HEK293 (cell line): Measurements from ENCODE around the gene THSD4.
"Not testable (repeated sequence)": the region's sequence is repeated elsewhere in the genome, so short reads cannot be mapped to it uniquely, and the experiment has no call there.

ENCODE experiments used
- CTCF ChIA-PET: fragments of 350-600 bp; formaldehyde crosslinking; extraction: SDS; loops from one replicate; lab custom pipeline; 2021; ENCODE audit warnings: antibody characterized with exemption; lab: Yijun Ruan, JAX
- POLR2A ChIA-PET: fragments of 300-600 bp; formaldehyde crosslinking; extraction: SDS; loops from one replicate; lab custom pipeline; 2020; ENCODE audit warnings: antibody characterized with exemption, inconsistent platforms; lab: Yijun Ruan, JAX
- H3K27ac ChIP-seq: fragments of 200-500 bp; sonication (Bioruptor generic); 2 replicates; pipeline ENCODE4 v1.5.1; 2014; ENCODE audit warnings: low read depth, low read length, control low read depth, inconsistent platforms; ENCODE audit errors: extremely low read depth
- H3K36me3 ChIP-seq, 2 experiments: fragments of 200-500 bp in 1 of 2; sonication (Bioruptor generic) in 1 of 2; 1 replicate in 1 of 2; 2 replicates in 1 of 2; pipeline ENCODE4 v1.5.1; 2014 to 2017; ENCODE audit warnings: inconsistent platforms in 2 of 2, low read length in 2 of 2; ENCODE audit not compliant: control insufficient read depth in 2 of 2, insufficient read depth in 1 of 2
- H3K4me1 ChIP-seq: fragments of 200-500 bp; sonication (Bioruptor generic); 2 replicates; pipeline ENCODE4 v1.5.1; 2014; ENCODE audit warnings: mild to moderate bottlenecking, low read length, inconsistent platforms; ENCODE audit not compliant: control insufficient read depth, insufficient read depth
- H3K4me3 ChIP-seq: 2 replicates; pipeline ENCODE4 v1.5.1; 2011; ENCODE audit warnings: low read depth, mild to moderate bottlenecking, control low read depth, low read length, moderate library complexity
- H3K9me3 ChIP-seq: fragments of 200-500 bp; sonication (Bioruptor generic); 2 replicates; pipeline ENCODE4 v1.5.1; 2014; ENCODE audit warnings: low read depth, low read length, inconsistent platforms; ENCODE audit not compliant: control insufficient read depth, insufficient read depth
- FEZF1 ChIP-seq: fragments of 450-650 bp; formaldehyde crosslinking; IDR thresholded peaks from 2 replicates; pipeline ENCODE4 v1.5.1; 2016; ENCODE audit warnings: missing biosample characterization, missing genetic modification characterization
- GLIS1 ChIP-seq: fragments of 450-650 bp; formaldehyde crosslinking; IDR thresholded peaks from 2 replicates; pipeline ENCODE4 v1.5.1; 2016; ENCODE audit warnings: missing biosample characterization, missing genetic modification characterization
- PRDM1 ChIP-seq: fragments of 450-650 bp; formaldehyde crosslinking; IDR thresholded peaks from 2 replicates; pipeline ENCODE4; 2016; ENCODE audit warnings: missing biosample characterization, missing genetic modification characterization
- ZBTB7A ChIP-seq: fragments of 450-650 bp; formaldehyde crosslinking; IDR thresholded peaks from 2 replicates; pipeline ENCODE4 v1.5.1; 2016; ENCODE audit warnings: low read depth, missing biosample characterization, missing genetic modification characterization
- ZIC2 ChIP-seq: fragments of 450-650 bp; formaldehyde crosslinking; IDR thresholded peaks from 2 replicates; pipeline ENCODE4 v1.5.1; 2016; ENCODE audit warnings: missing biosample characterization, missing genetic modification characterization
- ZNF248 ChIP-seq: fragments of 450-650 bp; formaldehyde crosslinking; IDR thresholded peaks from 2 replicates; pipeline ENCODE4 v1.5.1; 2017; ENCODE audit warnings: missing biosample characterization, missing genetic modification characterization
- TF ChIP-seq, protein P1 (sequence below): fragments of 450-650 bp; formaldehyde crosslinking; IDR thresholded peaks from 2 replicates; pipeline ENCODE4 v1.5.1; 2016; ENCODE audit warnings: missing biosample characterization, missing genetic modification characterization

THSD4 gene

DNA sequence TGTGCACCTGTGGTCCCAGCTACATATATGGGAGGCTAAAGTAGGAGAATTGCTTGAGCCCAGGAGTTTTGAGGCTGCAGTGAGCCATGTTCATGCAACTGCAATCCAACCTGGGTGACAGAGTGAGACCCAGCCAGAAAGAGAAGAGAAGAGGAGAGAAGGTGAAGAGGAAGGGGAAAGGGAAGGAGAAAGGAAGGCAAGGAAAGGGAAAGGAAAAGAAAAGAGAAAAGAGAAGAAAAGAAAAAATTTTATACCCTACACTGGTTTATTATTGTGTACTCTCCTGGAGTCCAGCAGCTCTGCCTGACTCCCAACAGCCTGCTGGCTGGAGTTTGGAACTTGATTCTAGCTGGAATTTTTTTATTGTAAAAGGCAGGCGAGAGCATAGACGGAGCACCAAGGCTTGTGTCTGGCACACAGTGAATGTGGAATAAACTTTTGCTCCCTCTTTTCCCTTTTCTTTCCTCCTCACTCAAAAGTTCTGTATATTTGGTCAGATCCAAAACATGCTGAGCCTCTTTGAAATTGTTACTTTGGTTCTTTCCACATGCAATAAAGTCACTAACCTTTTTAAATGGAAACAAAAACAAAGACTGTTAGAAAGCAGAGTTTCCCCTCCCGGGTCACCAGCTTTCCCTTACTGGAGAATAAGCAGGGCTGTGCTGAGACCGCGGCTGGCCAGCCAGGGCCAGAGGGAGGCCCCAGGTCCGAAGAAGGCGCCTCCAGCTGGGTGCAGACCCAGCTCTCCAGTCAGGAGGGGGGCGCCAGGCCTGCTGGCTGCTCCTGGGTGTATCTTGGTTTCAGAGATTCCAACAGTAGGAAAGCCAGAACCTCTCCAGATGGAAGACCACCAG is 9.9 kb downstream of the THSD4 start:
- Histone ChIP-seq H3K4me1 (0 out of 2 replicates have a peak, but pooled peaks cover 3% of the 10 kb centered on the region), H3K36me3 (no peaks in the 10 kb centered on the region), H3K27ac (no peak overlapping the region), H3K9me3 (no peaks in the 10 kb centered on the region; the same call in 1 of the 2 replicates), H3K4me3 (no peak overlapping the region)
- peak; percentile 99 for TF ChIP-seq PRDM1 (tag by site-specific recombination)
- TF ChIP-seq, protein P1, sequence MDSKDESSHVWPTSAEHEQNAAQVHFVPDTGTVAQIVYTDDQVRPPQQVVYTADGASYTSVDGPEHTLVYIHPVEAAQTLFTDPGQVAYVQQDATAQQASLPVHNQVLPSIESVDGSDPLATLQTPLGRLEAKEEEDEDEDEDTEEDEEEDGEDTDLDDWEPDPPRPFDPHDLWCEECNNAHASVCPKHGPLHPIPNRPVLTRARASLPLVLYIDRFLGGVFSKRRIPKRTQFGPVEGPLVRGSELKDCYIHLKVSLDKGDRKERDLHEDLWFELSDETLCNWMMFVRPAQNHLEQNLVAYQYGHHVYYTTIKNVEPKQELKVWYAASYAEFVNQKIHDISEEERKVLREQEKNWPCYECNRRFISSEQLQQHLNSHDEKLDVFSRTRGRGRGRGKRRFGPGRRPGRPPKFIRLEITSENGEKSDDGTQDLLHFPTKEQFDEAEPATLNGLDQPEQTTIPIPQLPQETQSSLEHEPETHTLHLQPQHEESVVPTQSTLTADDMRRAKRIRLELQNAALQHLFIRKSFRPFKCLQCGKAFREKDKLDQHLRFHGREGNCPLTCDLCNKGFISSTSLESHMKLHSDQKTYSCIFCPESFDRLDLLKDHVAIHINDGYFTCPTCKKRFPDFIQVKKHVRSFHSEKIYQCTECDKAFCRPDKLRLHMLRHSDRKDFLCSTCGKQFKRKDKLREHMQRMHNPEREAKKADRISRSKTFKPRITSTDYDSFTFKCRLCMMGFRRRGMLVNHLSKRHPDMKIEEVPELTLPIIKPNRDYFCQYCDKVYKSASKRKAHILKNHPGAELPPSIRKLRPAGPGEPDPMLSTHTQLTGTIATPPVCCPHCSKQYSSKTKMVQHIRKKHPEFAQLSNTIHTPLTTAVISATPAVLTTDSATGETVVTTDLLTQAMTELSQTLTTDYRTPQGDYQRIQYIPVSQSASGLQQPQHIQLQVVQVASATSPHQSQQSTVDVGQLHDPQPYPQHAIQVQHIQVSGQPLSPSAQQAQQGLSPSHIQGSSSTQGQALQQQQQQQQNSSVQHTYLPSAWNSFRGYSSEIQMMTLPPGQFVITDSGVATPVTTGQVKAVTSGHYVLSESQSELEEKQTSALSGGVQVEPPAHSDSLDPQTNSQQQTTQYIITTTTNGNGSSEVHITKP (tag by site-specific recombination), result no peak
- ChIA-PET CTCF (interaction anchor here (0.6 to 1.3 kb wide), 4 partner anchors 10 to 310 kb away, joined by 3 to 5 read pairs (median 3); partner anchors contain the start of gene THSD4), POLR2A (interaction anchor here (0.8 kb wide), 1 partner anchor 320 kb away, joined by 3 read pairs; no protein-coding TSS in a partner anchor)

DNA sequence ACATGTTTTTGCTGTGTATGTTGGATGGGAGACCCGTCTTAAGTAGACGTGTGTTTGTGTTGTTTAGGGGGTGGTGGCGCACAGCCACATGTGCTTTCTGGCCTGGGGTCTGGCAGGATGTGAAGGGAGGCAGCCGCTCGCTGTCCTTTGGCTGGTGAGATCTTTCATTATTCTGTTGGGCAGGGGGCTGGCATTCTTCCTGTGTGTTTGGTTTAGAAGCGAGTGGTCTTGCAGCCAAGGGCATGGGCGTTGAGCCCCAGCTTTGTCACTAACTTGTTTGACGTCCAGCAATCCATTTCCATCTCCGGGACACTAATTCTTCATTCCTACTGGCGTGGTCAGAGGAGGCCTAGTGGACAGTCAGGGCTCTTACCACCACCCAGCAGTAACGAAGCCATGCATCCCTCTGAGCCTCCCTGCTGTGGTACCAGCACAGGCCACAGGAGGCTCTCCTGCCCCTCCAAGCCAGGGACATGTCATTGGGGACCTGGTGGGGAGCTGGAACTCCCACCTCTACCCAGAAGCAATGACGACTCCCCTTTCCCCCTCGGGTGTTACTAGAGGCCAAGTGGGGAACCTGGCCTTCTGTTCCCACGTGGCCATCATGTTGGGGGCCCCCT is 10.7 kb downstream of the THSD4 start:
- ChIA-PET CTCF (interaction anchor here (0.6 kb wide), 3 partner anchors 82 to 283 kb away, joined by 3 to 4 read pairs (median 3); no protein-coding TSS in a partner anchor), POLR2A (no interaction called here)
- H3K4me1 ChIP-seq, result 0 out of 2 replicates have a peak, but pooled peaks cover 3% of the 10 kb centered on the region
- H3K36me3 ChIP-seq, result no peaks in the 10 kb centered on the region
- no peaks in the 10 kb centered on the region; the same call in 1 of the 2 replicates for H3K9me3 ChIP-seq
- H3K27ac ChIP-seq, result no peak overlapping the region
- H3K4me3 ChIP-seq, result no peak overlapping the region
- no peak for TF ChIP-seq GLIS1 (tag by site-specific recombination)
- TF ChIP-seq ZIC2 (tag by site-specific recombination), result 0 out of 2 replicates have a peak, but pooled peaks have one; percentile 8
- no peak for TF ChIP-seq FEZF1 (tag by site-specific recombination)

DNA sequence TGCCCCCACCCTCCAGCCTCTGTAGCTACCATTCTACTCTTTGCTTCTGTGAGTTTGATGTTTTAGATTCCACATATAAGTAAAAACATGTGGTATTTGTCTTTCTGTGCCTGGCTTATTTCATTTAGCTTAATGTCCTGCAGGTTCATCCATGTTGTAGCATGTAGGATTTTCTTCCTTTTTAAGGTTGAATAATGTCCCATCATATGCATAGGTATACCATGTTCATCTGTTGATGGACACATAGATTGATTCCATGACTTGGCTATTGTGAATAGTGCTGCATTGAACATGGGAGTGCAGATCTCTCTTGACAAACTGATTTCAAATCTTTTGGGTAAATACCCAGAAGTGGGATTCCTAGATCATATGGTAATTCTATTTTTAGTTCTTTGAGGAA is 11.8 kb downstream of the THSD4 start:
- H3K36me3 ChIP-seq, result no peaks in the 10 kb centered on the region
- no peak for TF ChIP-seq ZBTB7A
- TF ChIP-seq ZNF248 (tag by site-specific recombination), result peak; percentile 95
- POLR2A ChIA-PET, result no interaction called here
- CTCF ChIA-PET, result interaction anchor here (0.9 to 1.1 kb wide), 4 partner anchors 11 to 449 kb away, joined by 3 to 4 read pairs (median 4); no protein-coding TSS in a partner anchor
- H3K4me1 ChIP-seq, result 0 out of 2 replicates have a peak, but pooled peaks cover 2% of the 10 kb centered on the region
- no peak overlapping the region for H3K4me3 ChIP-seq
- H3K27ac ChIP-seq, result no peak overlapping the region
- H3K9me3 ChIP-seq, result no peaks in the 10 kb centered on the region; the same call in 1 of the 2 replicates

DNA sequence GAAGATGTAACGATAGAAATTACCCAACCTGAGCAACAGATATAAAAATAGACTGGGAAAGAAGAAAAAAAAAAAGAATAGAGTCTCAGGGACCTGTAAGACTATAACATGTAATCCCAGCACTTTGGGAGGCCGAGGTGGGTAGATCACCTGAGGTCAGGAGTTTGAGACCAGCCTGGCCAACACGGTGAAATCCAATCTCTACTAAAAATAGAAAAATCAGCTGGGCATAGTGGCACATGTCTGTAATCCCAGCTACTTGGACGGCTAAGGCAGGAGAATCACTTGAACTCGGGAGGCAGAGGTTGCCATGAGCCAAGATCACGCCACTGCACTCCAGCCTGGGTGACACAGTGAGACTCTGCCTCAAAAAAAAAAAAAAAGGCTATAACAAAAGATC is 12.9 kb downstream of the THSD4 start:
- POLR2A ChIA-PET, result interaction anchor here (0.7 kb wide), 1 partner anchor 101 kb away, joined by 6 read pairs; no protein-coding TSS in a partner anchor
- not testable (repeated sequence) for H3K4me1 ChIP-seq, H3K36me3 ChIP-seq, H3K9me3 ChIP-seq, H3K4me3 ChIP-seq, H3K27ac ChIP-seq
- CTCF ChIA-PET, result interaction anchor here (0.6 kb wide), 1 partner anchor 518 kb away, joined by 3 read pairs; no protein-coding TSS in a partner anchor
